ENCODE data around the gene KRT38.

KRT38 gene

GRCh38 chr17:41393826-41394225, 47.0 kb downstream of the KRT38 start:
- DNase-seq = no peak

DNA sequence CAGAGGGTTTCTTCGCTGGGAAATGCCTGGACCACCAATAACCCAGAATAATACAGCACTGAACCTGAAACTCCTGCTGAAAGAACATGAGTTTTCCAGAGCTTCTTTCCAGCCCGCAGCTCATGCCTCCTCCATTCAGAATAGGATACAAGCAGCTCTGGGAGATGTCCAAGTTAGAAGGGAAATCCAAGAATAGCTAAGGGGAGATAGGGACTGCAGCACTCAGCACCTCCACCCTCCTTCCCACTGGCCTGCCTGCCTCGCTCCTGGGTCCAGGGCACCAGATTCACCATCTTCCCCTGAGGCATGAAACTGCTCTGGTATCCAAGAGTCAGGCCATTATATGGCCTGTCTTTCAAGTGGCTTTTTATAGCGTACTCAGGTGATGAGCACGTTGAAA, 47.5 kb downstream of the KRT38 start:
- no peak for DNase-seq

- no peak for DNase-seq
These were observed 48.5 kb downstream of the KRT38 start for GRCh38 chr17:41392278-41392677.

- DNase-seq = no peak
These were observed 49.2 kb downstream of the KRT38 start for GRCh38 chr17:41391535-41391934.

DNA sequence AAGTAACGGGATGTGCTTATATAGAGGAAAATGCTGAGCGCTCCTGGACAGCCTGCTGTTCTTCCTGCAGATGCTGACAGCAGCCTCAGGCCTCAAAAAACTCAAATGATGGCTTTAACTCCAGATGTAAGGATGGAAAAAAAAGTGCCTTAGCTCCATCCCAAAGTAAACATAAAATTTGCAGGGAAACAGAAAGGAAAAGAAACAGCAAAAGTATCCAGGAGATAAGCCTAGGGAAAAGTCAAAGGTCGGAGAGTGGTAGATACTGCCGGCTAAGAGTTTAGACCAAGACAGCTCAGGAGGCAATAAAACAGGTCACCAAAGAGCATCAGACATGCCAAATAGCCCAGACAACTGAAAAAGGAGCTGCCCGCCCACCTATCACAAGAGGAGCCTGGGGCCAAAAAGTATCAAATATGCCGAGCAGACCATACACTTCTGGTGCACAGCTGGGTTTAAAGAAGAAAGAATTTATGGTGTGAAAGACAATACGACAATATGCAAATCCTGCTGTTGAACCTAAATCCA, 50.3 kb downstream of the KRT38 start:
- DNase-seq = no peak

DNA sequence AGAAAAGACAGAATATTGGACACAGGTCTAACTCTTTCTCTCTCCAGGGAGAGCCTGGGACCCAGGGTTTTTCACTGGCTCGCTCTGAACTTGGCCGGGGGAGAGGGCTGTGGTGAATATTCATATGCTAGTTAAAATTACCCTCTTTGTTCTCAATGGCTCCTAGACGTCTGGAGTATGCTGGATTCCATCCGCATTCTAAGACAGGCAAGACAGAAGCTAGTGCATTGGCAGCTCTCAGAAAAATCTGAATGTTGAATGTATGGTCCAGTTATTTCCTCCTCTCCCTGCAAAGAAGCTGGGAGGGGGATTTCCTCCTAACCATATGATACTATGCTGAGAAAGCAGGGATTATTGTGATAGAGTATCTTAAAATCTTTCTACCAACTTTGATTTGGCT, 53.1 kb downstream of the KRT38 start:
- no peak for DNase-seq

DNA sequence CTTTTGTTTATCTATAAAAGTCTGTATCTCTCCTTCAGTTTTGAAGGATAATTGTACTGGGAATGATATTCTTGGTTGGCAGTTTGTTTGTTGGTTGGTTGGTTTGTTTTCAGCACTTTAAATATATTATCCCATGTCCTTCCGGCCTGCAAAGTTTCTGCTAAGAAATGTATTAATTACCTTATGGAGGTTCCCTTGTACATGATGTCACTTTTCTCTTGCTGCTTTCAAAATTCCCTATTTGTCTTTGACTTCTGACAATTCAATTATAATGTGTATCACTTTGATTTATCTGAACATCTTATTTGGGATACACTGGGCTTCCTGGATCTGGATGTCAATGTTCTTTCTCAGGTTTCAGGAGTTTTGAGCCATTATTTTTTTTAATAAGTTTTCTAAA, 54.6 kb downstream of the KRT38 start:
- no peak for DNase-seq

Measured in NCI-H2029 (cell line).